SK-N-SH (cell line): ENCODE results near the gene CALR3. TPM values are rescaled to one million over a fixed set of nuclear protein-coding genes. Genes with fewer than 3 reads are reported as not detected.

Experiments
- CTCF ChIA-PET: fragments of 300-600, 350-600 bp; formaldehyde crosslinking; extraction: SDS; loops from one replicate; lab custom pipeline; 2021; lab: Yijun Ruan, JAX
- POLR2A ChIA-PET: fragments of 350-600 bp; sonication (Branson Sonifier 250); formaldehyde crosslinking; extraction: SDS; loops from one replicate; lab custom pipeline; 2020; ENCODE audit warnings: antibody characterized with exemption, inconsistent platforms; lab: Yijun Ruan, JAX
- DNase-seq: peaks from one replicate; pipeline ENCODE4 v3.0.0; 2012
- H2AFZ ChIP-seq: fragments of 200-600 bp; sonication (generic); 2 replicates; pipeline ENCODE4 v1.8.1; 2016; ENCODE audit warnings: antibody characterized with exemption, mild to moderate bottlenecking, low read depth
- H3F3A ChIP-seq: fragments of 200-600 bp; sonication (generic); replicated peaks from 2 replicates; pipeline ENCODE3; 2016; ENCODE audit warnings: antibody characterized with exemption, mild to moderate bottlenecking; ENCODE audit not compliant: insufficient read depth
- H3K27ac ChIP-seq, 2 experiments: fragments of 200-500 bp in 1 of 2; fragments of 200-600 bp in 1 of 2; sonication (Bioruptor generic) in 1 of 2; sonication (generic), shearing (Covaris generic) in 1 of 2; 2 replicates each; pipeline versions ENCODE4 v1.5.1 to v1.6.1; 2014 to 2016; ENCODE audit warnings: low read depth in 2 of 2, inconsistent platforms in 1 of 2, low read length in 1 of 2, mild to moderate bottlenecking in 1 of 2, mixed read lengths in 1 of 2
- H3K27me3 ChIP-seq: fragments of 200-600 bp; sonication (generic), shearing (Covaris generic); 2 replicates; pipeline ENCODE4 v1.6.1; 2016; ENCODE audit warnings: mixed run types; ENCODE audit not compliant: insufficient read depth
- H3K36me3 ChIP-seq, 2 experiments: fragments of 200-500 bp in 1 of 2; fragments of 200-600 bp in 1 of 2; sonication (Bioruptor generic) in 1 of 2; sonication (generic) in 1 of 2; replicated peaks in 1 of 2; 2 replicates each; pipeline versions ENCODE3 to v1.5.1; 2014 to 2016; ENCODE audit warnings: low read length in 1 of 2, mild to moderate bottlenecking in 1 of 2; ENCODE audit not compliant: insufficient read depth in 2 of 2, control insufficient read depth in 1 of 2
- H3K4me1 ChIP-seq, 2 experiments: fragments of 200-500 bp in 1 of 2; fragments of 200-600 bp in 1 of 2; sonication (Bioruptor generic) in 1 of 2; sonication (generic), shearing (Covaris generic) in 1 of 2; 2 replicates each; pipeline versions ENCODE4 v1.5.1 to v1.6.1; 2014 to 2016; ENCODE audit warnings: low read depth in 1 of 2, low read length in 1 of 2, mixed run types in 1 of 2; ENCODE audit not compliant: insufficient read depth in 2 of 2, control insufficient read depth in 1 of 2
- H3K4me2 ChIP-seq: fragments of 200-600 bp; sonication (generic), shearing (Covaris generic); 2 replicates; pipeline ENCODE4 v1.6.1; 2017; ENCODE audit warnings: mixed run types
- H3K4me3 ChIP-seq, 2 experiments: fragments of 200-500 bp in 1 of 2; fragments of 200-600 bp in 1 of 2; sonication (Bioruptor generic) in 1 of 2; sonication (generic), shearing (Covaris generic) in 1 of 2; 2 replicates each; pipeline versions ENCODE4 v1.5.1 to v1.8.1; 2014 to 2016; ENCODE audit warnings: low read depth in 2 of 2, inconsistent platforms in 1 of 2, low read length in 1 of 2, mild to moderate bottlenecking in 1 of 2, mixed read lengths in 1 of 2, moderate library complexity in 1 of 2
- H3K79me2 ChIP-seq: fragments of 200-600 bp; sonication (generic); 2 replicates; pipeline ENCODE4 v1.8.1; 2017; ENCODE audit warnings: mild to moderate bottlenecking; ENCODE audit not compliant: insufficient read depth
- H3K9ac ChIP-seq: fragments of 200-600 bp; sonication (generic); 2 replicates; pipeline ENCODE4 v1.6.1; 2017; ENCODE audit warnings: mixed run types
- H3K9me2 ChIP-seq: fragments of 200-600 bp; sonication (generic); 2 replicates; pipeline ENCODE4 v1.6.1; 2017; ENCODE audit warnings: mixed run types
- H3K9me3 ChIP-seq: fragments of 200-600 bp; sonication (generic); 2 replicates; pipeline ENCODE4 v1.6.1; 2017; ENCODE audit warnings: mixed run types, mild to moderate bottlenecking, moderate library complexity
- H4K20me1 ChIP-seq: fragments of 200-600 bp; sonication (generic); 2 replicates; pipeline ENCODE4 v1.6.1; 2017; ENCODE audit warnings: mild to moderate bottlenecking, mixed run types; ENCODE audit not compliant: insufficient read depth
- ELF1 ChIP-seq: IDR thresholded peaks from 2 replicates; pipeline ENCODE4 v1.4.0; 2012
- EP300 ChIP-seq, 2 experiments: IDR thresholded peaks; 2 replicates each; pipeline versions ENCODE4 v1.4.0 to v1.6.1; 2012; ENCODE audit warnings: borderline replicate concordance in 1 of 2, low read depth in 1 of 2, low read length in 1 of 2
- NRF1 ChIP-seq: IDR thresholded peaks from 2 replicates; pipeline ENCODE4 v1.6.1; 2012; ENCODE audit warnings: low read depth, mild to moderate bottlenecking, low read length
- POLR2AphosphoS5 ChIP-seq: IDR thresholded peaks from 2 replicates; pipeline ENCODE4 v1.6.1; 2012; ENCODE audit warnings: low read depth, low read length
- RAD21 ChIP-seq: IDR thresholded peaks from 2 replicates; pipeline ENCODE4 v1.6.1; 2012; ENCODE audit warnings: mild to moderate bottlenecking, low read length
- SMC3 ChIP-seq: IDR thresholded peaks from 2 replicates; pipeline ENCODE4 v1.6.1; 2012; ENCODE audit warnings: low read depth, low read length, improper control_type of control experiment
- WGBS: methylation state at CpG from one replicate; pipeline ENCODE4 v1.1.6; 2017; ENCODE audit warnings: low lambda C conversion rate; 5-methylcytosine and 5-hydroxymethylcytosine counted together
- polyA plus RNA-seq, 3 experiments: library from polyadenylated mRNA; depleted of rRNA; stranded (reverse); fragments of >200 nt; gene quantifications; 2 replicates each; pipeline ENCODE4 v1.2.3, GENCODE V29; 2012
- TF ChIP-seq, protein P1 (sequence below): IDR thresholded peaks from 2 replicates; pipeline ENCODE4 v1.6.1; 2012; ENCODE audit warnings: mild to moderate bottlenecking, low read depth, low read length, moderate library complexity
- TF ChIP-seq, protein P2 (sequence below): IDR thresholded peaks from 2 replicates; pipeline ENCODE4 v1.4.0; 2012; ENCODE audit warnings: low read depth

The CALR3 gene
- polyA plus RNA-seq, 1 of the 3 experiments (the other 2 are of a cell fraction) = not detected

DNA sequence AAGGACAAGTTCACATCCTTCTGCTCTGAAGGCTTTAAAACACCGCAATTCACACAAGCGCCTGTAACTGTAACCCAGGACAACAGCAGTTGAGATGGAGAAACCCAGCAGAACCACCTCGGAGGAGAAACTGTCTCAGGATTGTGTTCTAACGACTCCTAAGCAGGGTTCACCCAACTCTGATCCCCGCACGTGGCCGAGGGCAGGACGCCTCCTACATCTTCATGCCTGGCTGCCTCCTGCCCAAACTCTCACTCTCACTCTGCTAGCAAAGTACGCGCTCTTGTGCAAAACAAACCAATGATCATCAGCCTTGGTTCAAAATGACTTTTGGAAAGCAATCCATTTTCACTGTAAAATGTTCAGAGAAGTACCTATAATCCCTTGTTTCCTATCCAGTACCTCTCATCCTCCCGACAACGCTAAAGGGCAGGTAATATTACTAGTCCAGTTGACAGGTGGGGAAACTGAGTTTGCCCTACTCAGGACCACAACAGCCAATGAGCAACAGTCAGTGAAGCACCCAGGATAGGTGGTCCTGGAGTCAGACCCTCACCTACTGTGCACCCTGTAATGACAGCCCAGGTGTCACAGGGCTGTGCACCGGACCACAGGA lies 49.8 kb downstream of the CALR3 start:
- TF ChIP-seq POLR2AphosphoS5 (no peak), RAD21 (no peak), NRF1 (no peak), EP300 (IDR thresholded peaks at IDR 0.05; ENCODE audit: borderline replicate concordance in 1 of 2, low read depth in 1 of 2, low read length in 1 of 2) (no peak)
- TF ChIP-seq, protein P1, sequence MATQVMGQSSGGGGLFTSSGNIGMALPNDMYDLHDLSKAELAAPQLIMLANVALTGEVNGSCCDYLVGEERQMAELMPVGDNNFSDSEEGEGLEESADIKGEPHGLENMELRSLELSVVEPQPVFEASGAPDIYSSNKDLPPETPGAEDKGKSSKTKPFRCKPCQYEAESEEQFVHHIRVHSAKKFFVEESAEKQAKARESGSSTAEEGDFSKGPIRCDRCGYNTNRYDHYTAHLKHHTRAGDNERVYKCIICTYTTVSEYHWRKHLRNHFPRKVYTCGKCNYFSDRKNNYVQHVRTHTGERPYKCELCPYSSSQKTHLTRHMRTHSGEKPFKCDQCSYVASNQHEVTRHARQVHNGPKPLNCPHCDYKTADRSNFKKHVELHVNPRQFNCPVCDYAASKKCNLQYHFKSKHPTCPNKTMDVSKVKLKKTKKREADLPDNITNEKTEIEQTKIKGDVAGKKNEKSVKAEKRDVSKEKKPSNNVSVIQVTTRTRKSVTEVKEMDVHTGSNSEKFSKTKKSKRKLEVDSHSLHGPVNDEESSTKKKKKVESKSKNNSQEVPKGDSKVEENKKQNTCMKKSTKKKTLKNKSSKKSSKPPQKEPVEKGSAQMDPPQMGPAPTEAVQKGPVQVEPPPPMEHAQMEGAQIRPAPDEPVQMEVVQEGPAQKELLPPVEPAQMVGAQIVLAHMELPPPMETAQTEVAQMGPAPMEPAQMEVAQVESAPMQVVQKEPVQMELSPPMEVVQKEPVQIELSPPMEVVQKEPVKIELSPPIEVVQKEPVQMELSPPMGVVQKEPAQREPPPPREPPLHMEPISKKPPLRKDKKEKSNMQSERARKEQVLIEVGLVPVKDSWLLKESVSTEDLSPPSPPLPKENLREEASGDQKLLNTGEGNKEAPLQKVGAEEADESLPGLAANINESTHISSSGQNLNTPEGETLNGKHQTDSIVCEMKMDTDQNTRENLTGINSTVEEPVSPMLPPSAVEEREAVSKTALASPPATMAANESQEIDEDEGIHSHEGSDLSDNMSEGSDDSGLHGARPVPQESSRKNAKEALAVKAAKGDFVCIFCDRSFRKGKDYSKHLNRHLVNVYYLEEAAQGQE = no peak
- Histone ChIP-seq H3K4me3 (no peak overlapping the region), H3K4me1 (peaks cover 5 to 30% of the 10 kb centered on the region in 2 experiments; a peak in 2 of 4 replicates), H3K4me2 (no peak overlapping the region), H4K20me1 (peaks cover 59% of the 10 kb centered on the region), H3K27ac (no peak overlapping the region), H3K9me3 (no peaks in the 10 kb centered on the region), H3K9ac (no peak overlapping the region), H3K9me2 (no peaks in the 10 kb centered on the region), H2AFZ (no peak overlapping the region), H3K79me2 (peaks cover 81% of the 10 kb centered on the region), H3F3A (no peaks in the 10 kb centered on the region), H3K36me3 (no peaks in the 10 kb centered on the region), H3K27me3 (no peaks in the 10 kb centered on the region)
- CTCF ChIA-PET = interaction anchor here (0.9 to 1.6 kb wide), 2 partner anchors 8 to 11 kb away, joined by 3 to 6 read pairs; no protein-coding TSS in a partner anchor
- POLR2A ChIA-PET = no interaction called here
- no peak for DNase-seq
- WGBS = 91% methylated on average over 11 of the region's 13 CpGs

DNA sequence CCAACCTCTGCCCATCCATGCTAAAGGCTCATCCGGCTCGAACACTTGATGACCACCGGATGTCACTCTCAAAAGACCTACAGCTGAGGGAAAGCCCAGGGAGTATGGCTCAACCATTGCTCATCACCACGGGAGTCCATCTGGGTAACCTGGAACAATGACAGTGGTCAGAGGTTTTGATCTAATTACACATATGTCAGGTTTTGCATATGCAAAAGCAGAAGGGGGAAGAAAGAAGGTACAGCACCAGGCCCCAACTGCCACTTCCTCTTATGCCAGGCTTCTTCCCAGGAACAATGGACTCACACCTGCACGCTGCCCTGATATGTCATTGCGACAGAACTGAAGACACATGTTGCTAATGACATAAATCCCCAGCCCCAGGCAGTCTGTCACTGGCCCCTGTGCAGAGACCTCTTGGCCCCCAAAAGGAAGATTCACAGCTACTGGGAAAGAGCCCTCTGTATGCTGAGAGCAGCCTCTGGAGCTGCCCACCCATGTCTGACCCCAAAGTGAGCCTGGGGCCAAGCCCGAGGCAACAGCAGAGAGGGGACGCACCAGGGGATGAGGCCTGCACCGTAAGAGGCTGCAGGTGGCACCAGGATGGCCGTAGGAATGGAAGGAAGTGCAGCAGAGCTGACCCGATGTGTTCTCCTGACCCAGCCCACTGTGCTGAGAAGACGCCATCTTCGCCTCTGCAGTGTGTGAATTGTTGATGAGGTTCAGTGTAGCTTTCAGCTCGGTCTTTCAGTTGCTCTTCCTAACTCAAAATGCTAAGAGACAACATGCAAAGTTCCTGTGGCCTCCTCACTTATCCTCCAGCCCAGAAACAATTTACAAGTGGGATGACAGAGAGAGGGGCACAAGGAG lies 50.5 kb downstream of the CALR3 start:
- H3K9me2 ChIP-seq = no peaks in the 10 kb centered on the region
- H3K4me1 ChIP-seq = peaks cover 5 to 30% of the 10 kb centered on the region in 2 experiments; a peak in 2 of 4 replicates
- H3K9ac ChIP-seq = no peak overlapping the region
- H3K79me2 ChIP-seq = peaks cover 79% of the 10 kb centered on the region
- no peaks in the 10 kb centered on the region for H3F3A ChIP-seq
- H3K4me2 ChIP-seq = no peak overlapping the region
- TF ChIP-seq ELF1 = no peak
- peak; percentile 5; the same call in 1 of the 2 replicates for TF ChIP-seq SMC3
- TF ChIP-seq RAD21 = peak; percentile 45
- TF ChIP-seq, protein P2, sequence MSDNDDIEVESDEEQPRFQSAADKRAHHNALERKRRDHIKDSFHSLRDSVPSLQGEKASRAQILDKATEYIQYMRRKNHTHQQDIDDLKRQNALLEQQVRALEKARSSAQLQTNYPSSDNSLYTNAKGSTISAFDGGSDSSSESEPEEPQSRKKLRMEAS = no peak
- TF ChIP-seq, all 33 proteins: peak for 2
- Histone ChIP-seq H3K27ac (no peak overlapping the region; a peak in 1 of 4 replicates), H2AFZ (no peak overlapping the region), H3K36me3 (no peaks in the 10 kb centered on the region), H4K20me1 (peaks cover 59% of the 10 kb centered on the region), H3K27me3 (no peaks in the 10 kb centered on the region), H3K4me3 (no peak overlapping the region), H3K9me3 (no peaks in the 10 kb centered on the region)
- CTCF ChIA-PET = interaction anchor here (0.6 to 2.5 kb wide), 5 partner anchors 9 to 68 kb away, joined by 3 to 8 read pairs (median 4); no protein-coding TSS in a partner anchor
- POLR2A ChIA-PET = no interaction called here
- WGBS = 75% methylated on average over 8 of the region's 14 CpGs
- DNase-seq = no peak
